ENCODE measurements around the gene SYVN1.
"Not testable (repeated sequence)": the region's sequence is repeated elsewhere in the genome, so short reads cannot be mapped to it uniquely, and the experiment has no call there.

Gene SYVN1

DNA sequence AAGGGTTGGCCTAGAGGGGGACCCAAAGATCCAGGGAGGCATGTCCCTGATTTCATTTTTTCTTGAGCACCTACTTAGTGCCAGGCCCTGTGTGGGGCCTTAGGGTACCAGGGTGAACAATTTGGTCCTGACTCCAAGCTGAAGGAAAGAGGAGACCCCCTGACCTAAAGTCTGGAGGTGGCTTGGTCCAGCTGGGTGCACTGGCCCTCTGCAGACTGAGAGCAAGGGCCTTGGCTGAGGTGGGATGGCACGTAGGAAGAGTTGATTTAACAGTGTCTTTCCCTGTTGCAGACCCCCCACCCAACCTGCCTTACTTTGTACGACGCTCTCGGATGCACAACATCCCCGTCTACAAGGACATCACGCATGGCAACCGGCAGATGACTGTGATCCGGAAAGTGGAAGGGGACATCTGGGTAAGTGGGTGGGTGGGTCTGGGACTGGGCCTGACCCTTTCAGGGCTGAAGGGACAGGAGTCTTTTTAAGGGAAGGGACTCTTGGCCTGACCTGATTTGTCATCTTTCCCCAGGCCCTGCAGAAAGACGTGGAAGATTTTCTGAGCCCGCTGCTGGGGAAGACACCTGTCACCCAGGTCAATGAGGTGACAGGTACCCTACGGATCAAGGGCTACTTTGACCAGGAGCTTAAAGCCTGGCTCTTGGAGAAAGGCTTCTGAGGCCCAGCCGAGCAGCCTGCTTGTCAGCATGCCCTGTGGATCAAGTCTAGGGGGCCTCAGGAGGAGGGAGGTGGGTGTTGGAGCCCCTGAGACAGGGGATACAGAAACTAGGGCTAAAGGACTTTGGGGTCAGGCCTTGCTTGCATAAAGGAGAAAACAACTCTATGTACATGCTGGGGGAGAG lies 8.9 kb downstream of the SYVN1 start:
- DNase-seq = no peak

DNA sequence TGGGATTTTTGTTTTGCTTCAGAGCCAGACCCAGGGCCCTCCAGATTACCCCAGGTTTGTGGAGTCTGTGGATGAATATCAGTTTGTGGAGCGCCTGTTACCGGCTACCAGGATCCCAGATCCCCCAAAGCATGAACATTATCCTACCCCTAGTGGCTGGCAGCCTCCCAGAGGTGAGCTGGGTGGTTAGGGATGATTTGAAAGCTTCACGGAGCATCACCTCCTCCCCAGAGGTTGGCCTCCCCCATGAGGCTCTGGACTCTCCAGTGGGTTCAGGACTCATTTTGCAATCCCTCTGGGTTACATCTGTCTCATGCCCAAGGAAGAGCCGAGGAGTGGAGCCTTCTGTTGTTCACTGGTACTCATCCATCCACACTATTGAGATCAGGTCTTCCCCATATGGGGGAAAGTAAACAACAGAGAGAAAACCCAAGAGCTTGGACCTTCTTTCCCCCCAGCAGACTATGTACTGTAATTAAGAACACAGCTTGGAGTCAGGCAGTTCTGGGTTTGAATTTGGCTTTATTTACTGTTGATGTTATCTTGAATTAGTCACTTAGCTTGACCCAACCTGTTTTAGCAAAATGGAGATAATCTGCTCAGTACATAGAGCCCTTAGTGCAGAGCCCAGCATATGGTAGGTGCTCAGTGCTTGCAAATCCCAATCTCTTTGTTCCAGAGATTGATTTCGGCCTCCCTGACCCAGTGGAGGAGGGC lies 9.7 kb downstream of the SYVN1 start:
- DNase-seq = no peak

DNA sequence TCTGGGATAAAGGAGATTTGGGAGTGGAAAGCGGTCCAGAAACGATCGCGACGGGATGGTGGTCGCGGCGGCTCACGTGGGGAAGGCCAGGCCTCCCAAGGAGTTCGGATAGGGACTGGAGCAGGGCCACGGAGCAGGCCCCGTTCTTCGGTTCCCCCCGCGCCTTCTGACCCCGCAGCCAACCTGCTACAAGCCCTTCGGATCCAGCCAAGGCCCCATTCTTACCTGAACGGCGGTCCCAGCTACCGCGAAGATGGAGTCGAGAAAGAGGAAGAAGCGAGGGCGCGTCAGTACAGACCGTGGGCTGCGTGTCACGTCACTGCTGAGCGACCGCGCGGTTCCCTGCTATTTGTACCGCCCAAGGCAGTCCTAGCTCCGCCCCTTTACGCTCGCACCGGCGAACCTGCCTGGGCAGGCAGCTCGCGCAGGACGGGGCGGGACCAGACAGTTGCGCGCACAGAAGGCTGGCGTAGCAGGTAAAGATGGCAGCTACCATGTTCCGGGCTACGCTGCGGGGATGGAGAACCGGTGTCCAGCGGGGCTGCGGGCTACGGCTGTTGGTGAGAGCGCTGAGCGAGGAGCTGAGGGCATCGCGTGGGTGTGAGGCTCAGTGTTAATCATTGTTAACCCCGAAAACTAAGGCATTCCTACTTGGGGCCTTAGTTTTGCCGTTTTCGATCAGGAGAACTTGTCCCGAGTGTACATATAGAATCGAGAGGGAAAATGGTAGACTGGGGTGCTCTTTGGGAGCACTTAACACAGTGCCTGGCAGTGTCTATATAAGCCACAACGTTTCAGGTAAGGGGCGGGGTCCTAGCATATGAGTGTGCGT lies 12.2 kb downstream of the SYVN1 start, which contains the start of the genes FAU and MRPL49:
TSS of gene FAU (minus strand) at position 270 of the 832 bp plus-strand sequence. CDS start 321 bp downstream, outside the sequence.
TSS of gene MRPL49 (plus strand) at position 457 of the 832 bp plus-strand sequence. CDS start at position 483, 26 bp downstream.
- DNase-seq = peak; percentile 98 to 99

DNA sequence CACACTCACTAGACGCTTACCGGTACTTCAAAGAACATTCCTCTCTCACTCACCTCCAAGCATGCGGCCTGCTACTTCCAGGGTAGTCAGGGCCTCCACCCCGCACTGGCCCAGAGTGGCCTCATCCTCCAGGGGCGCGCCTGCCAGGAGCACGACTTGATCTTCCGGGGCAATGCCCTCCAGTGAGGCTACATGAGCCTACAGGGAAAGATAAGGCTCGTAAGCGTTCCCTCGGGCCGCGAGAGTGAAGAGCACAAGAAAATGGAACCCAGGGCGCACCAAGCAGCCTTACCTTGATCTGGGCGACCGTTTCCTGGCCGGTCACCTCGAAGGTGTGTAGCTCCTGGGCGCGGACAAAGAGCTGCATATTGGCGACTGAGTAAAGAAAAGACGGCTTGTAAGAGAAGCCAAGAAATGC lies 12.9 kb downstream of the SYVN1 start:
- no peak for DNase-seq

DNA sequence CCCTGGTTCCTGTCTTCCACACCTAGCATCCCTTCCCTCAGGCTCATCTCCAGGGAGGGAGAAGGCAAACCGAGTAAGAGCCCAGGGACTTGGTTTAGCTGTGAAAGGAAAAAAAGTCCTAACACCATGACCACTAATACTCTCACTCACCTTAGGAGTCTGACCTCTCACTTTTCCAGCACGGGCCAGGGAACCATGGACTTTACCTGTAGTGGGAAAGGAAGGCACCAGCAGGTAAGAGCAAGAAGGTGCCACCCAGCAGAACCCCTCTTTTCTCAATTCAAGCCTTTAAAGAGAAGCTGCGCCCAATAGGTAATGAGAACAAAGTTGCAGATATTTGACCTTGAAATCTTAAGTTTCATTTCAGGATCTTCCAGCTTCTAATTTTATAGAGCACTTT lies 13.5 kb downstream of the SYVN1 start:
- DNase-seq = no peak

DNA sequence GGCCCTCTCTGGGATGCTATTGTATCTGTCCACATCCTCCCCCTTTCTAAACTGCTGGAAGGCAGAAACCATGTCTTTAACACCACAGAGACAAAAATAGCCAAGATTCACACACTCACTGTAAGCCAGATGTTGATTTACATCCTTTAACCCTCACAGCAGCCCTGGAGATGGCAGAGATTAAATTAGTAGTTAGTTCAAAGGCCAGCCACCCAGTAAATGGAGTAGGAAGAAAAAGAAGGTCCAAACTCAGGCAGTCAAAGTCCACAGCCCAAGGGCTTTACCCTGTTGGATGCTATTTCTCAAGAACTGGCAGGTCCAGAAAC lies 14.7 kb downstream of the SYVN1 start:
- DNase-seq = no peak

DNA sequence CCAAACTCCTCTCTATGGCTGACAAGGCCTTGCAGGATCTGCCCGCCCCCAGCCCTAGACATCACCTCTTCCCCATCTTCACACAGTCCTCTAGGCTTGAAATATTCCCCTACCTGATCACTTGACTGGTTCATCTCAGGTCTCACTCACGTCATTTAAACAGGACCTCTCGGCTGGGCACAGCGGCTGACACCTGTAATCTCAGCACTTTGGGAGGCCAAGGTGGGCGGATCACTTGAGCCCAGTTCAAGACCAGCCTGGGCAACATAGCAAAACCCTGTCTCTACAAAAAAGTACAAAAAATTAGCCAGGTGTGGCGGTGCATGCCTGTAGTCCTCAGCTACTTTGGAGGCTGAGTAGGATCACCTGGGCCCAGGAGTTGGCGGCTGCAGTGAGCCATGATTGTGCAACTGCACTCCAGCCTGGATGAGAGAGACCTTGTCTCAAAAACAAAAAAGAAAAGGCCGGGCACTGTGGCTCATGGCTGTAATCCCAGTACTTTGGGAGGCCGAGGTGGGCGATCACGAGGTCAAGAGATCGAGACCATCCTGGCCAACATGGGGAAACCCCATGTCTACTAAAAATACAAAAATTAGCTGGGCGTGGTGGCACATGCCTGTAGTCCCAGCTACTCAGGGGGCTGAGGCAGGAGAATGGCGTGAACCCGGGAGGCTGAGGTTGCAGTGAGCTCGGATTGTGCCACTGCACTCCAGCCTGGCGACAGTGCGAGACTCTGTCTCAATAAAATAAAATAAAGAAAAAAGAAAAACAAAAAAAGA lies 15.2 kb downstream of the SYVN1 start:
- DNase-seq = not testable (repeated sequence)

DNA sequence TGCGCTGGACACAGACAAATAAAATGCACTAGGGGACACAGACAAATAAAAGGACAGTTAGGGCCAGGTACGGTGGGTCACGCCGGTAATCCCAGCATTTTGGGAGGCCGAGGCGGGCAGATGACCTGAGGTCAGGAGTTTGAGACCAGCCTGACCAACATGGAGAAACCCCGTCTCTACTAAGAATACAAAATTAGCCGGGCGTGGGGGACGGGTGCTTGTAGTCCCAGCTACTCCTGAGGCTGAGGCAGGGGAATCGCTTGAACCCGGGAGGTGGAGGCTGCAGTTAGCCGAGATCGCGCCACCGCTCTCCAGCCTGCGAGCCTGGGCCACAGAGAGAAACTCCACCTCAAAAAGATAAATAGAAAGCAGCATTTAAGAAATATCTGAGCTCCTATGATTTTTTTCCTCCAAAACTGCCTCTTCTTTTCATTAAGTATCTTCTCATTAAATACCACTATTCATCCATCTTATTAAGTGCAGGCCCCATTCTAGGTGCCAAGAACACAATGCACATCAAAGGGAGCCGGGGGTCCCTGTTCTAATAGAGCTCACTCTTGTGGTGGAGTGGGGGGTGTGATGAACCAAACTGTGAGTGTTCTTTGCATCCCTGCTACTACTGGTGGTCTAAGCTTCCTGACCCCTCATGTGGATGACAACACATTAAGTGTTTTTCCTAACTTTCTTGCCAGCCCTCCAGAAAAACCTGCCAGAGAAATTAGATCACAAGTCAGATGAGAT lies 16.1 kb downstream of the SYVN1 start:
- no peak for DNase-seq

DNA sequence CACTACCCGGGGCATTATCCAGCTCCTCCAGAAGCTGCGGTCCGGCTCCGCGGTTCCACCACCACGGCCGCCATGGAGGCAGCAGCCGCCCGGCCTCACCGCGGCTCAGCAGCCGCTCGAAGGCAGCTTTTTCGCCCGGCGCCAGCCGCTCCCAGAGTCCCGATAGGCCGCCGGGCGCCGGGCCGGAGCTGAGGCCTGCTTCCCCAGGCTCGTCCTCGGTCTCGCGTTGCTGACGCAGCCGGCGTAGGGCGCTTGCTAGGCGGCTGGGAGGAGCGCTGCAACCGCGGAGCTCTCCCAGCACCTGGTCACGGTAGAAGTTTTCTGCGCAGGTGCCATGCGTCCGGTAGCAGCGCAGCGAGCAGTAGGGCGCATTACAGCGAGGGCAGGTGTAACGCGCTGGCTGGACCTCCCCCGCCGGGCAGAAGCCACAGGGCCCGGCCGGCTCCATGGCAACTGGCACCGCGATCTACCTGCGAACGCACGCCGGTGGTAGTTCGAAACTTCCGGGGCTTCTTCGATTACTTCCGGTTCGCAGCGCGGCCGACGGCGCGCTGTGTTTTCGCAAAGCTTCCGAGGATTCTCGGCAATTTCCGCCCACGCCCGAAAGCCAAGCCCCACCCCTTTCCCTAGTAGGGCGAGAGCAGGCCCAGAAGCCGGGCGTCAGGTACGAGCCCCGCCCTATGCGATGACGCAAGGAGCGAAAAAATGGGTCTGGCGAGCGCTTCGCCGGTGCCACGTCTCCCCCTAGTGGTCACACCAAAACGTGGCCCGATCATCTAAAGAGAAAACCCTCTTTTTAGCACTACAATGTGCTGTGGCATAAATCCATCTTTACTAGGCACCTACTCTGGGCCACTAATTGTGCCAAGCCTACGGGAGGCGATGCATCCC lies 16.9 kb downstream of the SYVN1 start, which contains the start of gene ZNHIT2:
TSS of gene ZNHIT2 (minus strand) at position 496 of the 891 bp plus-strand sequence. CDS start at position 448, 48 bp downstream.
- peak; percentile 97 to 98 for DNase-seq

DNA sequence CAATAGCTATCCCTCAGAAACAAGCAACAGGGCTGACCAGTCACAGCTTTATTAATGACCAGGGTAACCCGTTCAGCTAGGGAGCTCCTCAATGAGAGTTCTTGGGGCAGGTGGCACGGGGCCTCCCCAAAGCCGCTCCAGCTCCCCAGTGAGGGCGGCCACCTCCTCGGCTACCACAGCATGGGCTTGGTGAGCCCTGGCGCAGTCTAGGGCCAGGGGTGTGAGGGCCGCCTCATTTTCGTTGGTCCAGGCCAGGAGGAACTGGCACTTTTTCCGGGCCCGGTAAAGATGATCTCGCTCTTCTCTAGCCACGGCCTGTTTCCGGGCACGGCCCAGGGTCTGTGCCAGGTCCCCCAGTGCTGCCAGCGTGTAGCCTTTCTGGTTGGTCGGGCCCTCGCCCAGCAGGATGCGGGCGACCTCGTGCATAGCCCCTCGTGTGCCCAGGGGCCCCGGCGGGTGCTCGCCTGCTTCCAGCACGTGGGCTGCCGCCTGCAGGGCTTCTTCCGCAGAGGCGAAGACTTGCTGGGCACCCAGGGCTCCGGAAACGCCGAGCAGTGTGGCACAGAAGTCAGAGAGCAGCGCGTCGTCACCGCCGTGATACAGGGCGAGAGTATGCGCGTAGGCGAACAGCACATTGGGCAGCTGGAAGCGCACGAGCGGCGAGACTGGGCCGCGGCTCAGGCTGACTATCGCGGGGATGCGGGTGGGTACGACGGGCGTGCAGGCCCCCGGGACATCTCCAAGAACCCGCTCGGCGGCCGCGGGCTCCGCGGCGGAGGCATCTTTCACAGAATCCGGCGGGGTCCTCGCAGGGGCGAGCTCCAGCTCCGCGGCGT lies 17.7 kb downstream of the SYVN1 start:
- DNase-seq = peak; percentile 26 to 39

DNA sequence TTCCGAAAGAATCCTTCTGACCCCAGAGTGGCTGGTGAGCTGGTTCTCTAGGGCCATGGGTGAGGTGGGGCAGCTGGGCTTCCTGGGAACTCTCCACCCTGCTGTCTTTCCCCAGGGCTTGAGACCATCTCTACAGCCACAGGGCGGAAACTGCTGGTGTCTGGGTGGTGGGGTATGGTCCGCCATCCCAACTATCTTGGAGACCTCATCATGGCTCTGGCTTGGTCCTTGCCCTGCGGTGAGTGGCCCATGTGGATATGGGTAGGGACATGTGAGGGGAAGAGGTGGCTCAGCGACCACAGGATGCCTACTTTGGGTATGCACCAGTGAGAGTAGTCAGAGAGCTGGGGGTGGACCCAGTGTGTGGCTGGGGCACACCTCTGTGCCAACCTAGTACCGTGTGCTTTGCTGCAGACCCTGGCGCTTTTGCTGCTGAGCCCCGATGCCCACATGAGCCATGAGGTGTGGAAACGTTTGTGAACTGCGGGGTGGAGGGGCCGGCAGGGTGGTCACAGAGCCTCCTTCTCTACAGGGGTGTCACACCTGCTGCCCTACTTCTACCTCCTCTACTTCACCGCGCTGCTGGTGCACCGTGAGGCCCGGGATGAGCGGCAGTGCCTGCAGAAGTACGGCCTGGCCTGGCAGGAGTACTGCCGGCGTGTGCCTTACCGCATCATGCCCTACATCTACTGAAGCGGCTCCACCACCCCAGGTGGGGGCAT lies 18.8 kb downstream of the SYVN1 start:
- DNase-seq = no peak

DNA sequence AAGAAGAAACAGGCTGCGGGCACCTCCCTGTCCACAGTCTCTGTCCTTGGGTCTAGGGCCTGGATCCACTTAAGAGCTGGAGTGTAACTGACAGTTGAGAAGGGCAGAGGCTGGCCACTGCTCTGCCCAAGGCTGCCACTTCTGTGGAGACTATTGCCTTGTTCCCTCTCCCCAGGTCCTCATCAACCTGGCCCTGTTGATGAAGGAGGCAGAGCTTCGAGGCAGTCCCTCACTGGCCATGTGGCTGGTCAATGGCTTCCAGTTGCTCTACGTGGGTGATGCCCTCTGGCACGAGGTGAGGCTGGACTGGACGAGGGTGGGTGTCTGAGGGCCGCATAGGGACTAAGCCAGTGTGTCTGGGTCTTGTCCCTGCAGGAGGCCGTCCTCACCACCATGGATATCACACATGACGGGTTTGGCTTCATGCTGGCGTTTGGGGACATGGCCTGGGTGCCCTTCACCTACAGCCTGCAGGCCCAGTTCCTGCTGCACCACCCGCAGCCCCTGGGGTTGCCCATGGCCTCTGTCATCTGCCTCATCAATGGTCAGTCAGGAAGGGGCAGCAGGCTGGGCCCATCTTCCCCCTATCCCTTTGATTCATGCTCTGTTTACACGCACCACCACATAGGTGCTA lies 19.7 kb downstream of the SYVN1 start:
- DNase-seq = no peak

DNA sequence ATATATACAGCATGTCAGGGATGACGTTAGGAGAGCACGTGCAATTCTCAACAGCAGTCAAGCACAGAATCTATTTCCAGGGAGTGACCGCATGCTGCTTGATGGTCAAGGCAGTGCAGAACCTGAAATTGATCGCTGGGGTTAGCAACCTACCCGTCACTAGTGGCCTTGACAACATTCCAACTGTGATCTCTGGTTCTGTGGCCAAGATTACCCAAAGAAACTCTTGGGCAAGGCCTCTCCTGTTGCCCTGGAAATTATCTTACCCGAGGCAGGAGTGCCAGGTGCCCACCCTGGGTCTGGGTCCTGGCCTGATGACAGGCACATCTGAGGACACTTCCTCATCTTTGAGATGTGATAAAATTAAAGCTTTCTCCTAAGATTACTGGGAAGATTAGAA lies 20.5 kb downstream of the SYVN1 start:
- DNase-seq = no peak

DNA sequence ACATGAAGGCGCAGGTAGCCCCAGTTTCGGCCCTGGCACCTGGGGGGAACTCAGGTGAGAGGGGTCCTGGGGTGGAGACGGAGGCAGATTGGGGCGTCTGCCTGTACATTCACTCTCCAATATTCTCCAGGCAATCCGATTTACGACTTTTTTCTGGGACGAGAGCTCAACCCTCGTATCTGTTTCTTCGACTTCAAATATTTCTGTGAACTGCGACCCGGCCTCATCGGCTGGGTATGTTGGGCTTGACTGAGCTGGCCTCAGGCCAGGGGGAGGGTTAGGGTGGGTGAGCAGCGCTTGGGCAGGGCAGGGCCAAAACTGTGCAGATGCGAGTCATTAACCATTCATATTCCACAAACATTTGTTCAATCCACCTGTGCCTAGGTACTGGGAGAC lies 21.0 kb downstream of the SYVN1 start:
- DNase-seq = no peak

DNA sequence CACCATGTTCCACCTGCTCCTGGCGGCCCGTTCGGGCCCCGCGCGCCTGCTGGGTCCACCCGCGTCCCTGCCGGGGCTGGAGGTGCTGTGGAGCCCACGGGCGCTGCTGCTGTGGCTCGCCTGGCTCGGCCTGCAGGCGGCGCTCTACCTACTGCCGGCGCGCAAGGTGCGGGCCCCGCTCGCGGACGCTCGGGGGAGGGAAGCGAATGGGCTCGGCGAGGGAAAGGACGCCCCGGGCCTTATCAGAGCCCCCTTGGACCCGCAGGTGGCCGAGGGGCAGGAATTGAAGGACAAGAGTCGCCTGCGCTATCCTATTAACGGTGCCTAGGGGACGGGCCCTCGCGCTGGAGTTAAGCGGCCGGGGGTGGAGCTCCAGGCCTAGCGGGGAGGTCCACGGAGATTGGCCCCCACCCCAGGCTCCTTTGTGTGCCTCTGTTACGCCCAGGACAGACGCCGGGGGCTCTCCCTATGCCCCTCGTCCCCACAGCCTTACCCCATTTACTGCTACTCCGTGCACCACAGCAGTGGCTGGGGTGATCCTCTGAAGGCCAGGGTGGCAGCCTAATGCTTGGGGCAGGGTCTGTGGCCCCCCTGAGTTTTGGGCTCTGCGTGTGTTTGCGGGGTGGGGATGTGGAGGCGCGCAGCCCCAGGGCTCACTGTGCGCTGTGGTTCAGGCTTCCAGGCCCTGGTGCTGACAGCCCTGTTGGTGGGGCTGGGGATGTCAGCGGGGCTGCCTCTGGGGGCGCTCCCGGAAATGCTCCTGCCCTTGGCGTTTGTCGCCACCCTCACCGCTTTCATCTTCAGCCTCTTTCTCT lies 21.6 kb downstream of the SYVN1 start:
- peak; percentile 51 to 52 for DNase-seq

DNA sequence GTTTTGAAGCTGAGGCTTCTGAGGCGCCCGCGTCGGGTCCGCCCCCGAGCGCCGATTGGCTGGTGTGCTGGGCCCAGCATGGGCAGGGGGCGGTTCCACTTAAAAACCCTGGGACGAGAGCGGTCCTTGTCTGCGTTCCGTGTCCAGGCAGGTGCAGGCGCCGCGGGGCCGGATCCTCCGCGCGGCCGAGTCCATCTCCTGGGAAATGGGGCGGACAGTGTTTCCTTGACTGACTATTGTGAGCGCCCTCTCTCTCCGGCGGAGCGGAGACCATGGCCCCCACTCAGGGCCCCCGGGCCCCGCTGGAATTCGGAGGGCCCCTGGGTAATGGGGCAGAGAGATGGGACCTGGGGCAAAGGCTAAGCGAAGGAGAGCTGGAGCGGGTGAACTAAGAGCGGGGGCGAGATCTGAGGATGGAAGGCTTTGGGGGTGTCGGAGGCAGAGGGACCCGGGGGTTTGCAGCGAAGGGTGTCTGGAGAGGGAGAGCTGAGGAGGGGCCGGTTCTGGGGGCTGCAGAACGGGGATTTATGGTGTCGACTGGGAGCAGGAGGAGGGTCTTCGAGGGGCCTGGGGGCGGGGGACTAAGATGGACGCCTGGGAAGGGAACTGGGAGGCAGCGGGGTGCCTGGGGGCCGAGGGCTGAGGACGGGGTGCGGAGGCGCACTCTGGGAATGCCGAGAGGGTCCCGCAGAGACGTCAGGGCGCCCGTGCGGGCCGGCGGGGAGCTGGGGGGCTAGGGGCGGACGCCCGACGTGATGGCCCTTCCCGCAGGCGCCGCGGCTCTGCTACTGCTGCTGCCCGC lies 22.4 kb downstream of the SYVN1 start, which contains the start of gene TM7SF2:
TSS of gene TM7SF2 (plus strand) at position 129 of the 802 bp plus-strand sequence. CDS start at position 273, 144 bp downstream.
- DNase-seq = peak; percentile 85 to 88
